GM12801 (cell line): ENCODE results near the gene PC.

Experiments
- TF ChIP-seq, protein P1 (sequence below): IDR thresholded peaks from one replicate; pipeline ENCODE4 v1.5.1; 2011; ENCODE audit warnings: control low read depth; ENCODE audit not compliant: insufficient read length; ENCODE audit errors: extremely low read depth

Gene PC

DNA sequence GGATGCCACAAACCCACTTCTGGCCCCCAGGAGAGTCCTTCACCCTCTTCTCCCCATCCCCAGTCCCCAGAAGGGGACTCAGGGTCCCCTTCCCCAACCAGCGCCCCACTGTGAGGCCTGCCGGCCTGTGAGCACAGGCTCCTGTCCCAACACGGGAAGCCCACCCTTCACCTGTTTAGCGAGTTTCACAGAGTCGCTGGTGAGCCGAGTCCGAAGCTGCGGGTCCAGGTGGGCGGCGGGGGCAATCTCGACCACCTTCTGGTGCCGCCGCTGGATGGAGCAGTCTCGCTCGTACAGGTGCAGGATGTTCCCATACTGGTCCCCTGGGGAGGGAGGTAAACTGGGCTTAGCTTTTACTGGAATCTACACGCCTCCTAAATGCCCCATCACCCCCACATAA lies 88.1 kb downstream of the PC start:
- TF ChIP-seq, protein P1, sequence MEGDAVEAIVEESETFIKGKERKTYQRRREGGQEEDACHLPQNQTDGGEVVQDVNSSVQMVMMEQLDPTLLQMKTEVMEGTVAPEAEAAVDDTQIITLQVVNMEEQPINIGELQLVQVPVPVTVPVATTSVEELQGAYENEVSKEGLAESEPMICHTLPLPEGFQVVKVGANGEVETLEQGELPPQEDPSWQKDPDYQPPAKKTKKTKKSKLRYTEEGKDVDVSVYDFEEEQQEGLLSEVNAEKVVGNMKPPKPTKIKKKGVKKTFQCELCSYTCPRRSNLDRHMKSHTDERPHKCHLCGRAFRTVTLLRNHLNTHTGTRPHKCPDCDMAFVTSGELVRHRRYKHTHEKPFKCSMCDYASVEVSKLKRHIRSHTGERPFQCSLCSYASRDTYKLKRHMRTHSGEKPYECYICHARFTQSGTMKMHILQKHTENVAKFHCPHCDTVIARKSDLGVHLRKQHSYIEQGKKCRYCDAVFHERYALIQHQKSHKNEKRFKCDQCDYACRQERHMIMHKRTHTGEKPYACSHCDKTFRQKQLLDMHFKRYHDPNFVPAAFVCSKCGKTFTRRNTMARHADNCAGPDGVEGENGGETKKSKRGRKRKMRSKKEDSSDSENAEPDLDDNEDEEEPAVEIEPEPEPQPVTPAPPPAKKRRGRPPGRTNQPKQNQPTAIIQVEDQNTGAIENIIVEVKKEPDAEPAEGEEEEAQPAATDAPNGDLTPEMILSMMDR = no peak

DNA sequence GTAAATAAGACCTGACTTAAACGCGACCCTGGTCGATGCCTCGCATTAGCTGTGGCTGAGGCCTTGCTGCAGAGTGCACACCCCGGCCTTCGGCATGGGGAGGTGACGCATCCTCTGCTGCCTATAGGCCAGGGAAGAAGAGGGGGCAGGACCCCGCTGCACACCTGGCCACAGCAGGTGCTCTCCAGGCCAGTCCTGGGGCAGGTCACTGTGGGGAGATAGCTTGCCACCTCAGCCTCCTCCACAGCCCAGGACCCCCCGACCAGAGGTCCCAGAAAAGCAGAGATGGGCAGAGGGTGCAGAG lies 88.7 kb downstream of the PC start:
- TF ChIP-seq, protein P1 = no peak

GRCh38 chr11:66868726-66869566 lies 89.2 kb downstream of the PC start:
- TF ChIP-seq, protein P1 = no peak

- TF ChIP-seq, protein P1 = no peak
These were observed 90.0 kb downstream of the PC start for GRCh38 chr11:66868082-66868725.

DNA sequence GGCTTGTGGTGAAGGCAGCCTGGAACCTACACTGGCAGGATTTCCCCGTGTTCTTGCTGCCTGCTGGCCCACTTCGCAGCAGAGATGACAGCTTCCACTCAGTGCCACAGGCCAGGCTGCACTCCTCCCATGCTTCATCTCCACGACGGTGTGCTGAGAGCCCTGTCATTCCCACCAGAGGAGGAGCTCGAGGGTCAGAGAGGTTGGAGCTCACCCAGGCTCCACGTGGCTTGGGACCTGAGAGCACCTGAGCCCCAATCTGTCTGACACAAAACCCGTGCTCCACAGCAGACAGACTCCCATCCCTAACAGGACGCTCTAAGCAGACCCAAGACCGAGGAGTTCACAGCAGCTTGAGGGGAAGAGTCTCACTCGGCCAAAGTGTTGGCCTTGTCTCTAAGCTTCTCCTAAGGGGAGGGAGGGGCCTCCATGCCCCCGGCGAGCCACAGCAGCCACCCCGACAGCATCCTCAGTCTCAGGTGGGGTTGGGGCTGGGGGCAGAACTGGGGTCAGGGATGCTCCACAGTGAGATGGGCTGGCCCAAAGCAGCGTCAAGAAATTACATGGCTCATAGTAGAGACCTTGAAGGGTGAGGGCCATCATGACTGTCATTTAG lies 90.7 kb downstream of the PC start:
- TF ChIP-seq, protein P1 = no peak

DNA sequence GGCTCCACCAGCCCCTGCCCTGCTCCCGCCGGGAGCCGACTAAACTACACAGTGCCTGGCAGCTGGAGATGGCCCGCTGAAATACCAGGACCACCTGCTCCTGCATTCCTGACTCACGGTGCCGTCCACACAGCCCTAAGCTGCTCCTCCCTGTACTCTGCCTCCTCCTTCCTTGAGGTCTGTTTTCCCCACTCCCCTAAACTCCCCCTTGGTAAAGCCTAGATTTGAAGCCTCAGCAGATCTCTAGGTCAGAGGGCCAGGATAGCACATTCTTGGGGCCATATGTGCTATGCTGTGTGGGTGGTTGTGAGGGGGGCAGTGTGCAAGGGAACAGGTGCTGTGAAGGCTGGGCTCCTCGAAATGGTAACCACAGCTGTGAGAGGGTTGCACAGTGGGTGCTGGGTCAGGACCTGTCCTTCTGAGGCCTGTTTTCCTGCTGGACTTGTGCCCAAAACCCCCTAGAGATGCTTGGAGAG lies 91.6 kb downstream of the PC start:
- TF ChIP-seq, protein P1 = no peak

- TF ChIP-seq, protein P1 = no peak
These were observed 92.2 kb downstream of the PC start for GRCh38 chr11:66866007-66866406.
